Immature natural killer cell (primary cell): ENCODE results near the gene CLIP3. TPM values are rescaled to one million over a fixed set of nuclear protein-coding genes. Genes with fewer than 3 reads are reported as not detected.
"Not testable (repeated sequence)": the region's sequence is repeated elsewhere in the genome, so short reads cannot be mapped to it uniquely, and the experiment has no call there.

Source experiments
- DNase-seq, 3 donors: peaks; one replicate each; pipeline ENCODE4 v3.0.0; 2022; ENCODE audit warnings: mixed read lengths in 1 of 3
- H3K27ac Mint-ChIP-seq, 6 donors: one replicate each; pipeline ENCODE4 v1.8.0; 2020; ENCODE audit warnings: mixed read lengths in 6 of 6, mild to moderate bottlenecking in 5 of 6, inconsistent platforms in 4 of 6, moderate library complexity in 3 of 6
- H3K27me3 Mint-ChIP-seq, 3 donors: one replicate each; pipeline ENCODE4 v1.8.0; 2020 to 2021; ENCODE audit warnings: low read depth in 3 of 3, mild to moderate bottlenecking in 3 of 3, mixed read lengths in 3 of 3, moderate library complexity in 3 of 3, inconsistent platforms in 1 of 3
- H3K36me3 Mint-ChIP-seq, 3 donors: one replicate each; pipeline ENCODE4 v1.8.0; 2020; ENCODE audit warnings: mixed read lengths in 3 of 3, inconsistent platforms in 2 of 3, mild to moderate bottlenecking in 2 of 3
- H3K4me1 Mint-ChIP-seq, 2 donors: one replicate each; pipeline ENCODE4 v1.8.0; 2020; ENCODE audit warnings: inconsistent platforms in 2 of 2, mild to moderate bottlenecking in 2 of 2, mixed read lengths in 2 of 2, moderate library complexity in 1 of 2
- H3K4me3 Mint-ChIP-seq, 5 donors: one replicate each; pipeline ENCODE4 v1.8.0; 2020; ENCODE audit warnings: mild to moderate bottlenecking in 5 of 5, mixed read lengths in 5 of 5, inconsistent platforms in 3 of 5, moderate library complexity in 3 of 5
- H3K9me3 Mint-ChIP-seq, 6 donors: one replicate each; pipeline ENCODE4 v1.8.0; 2020; ENCODE audit warnings: mild to moderate bottlenecking in 6 of 6, mixed read lengths in 6 of 6, inconsistent platforms in 4 of 6, moderate library complexity in 3 of 6
- polyA plus RNA-seq, 3 donors: library from polyadenylated mRNA; unstranded; fragments of 300-500 nt; fragmentation: Illumina TruSeq; gene quantifications; one replicate each; pipeline ENCODE4 v1.2.3, GENCODE V29; 2021

Gene CLIP3
- under 1 TPM in 2 of 3 donors, not detected in 1; 0.07 to 0.55 TPM for polyA plus RNA-seq

GRCh38 chr19:36032251-36033104, at the start of gene CLIP3:
Gene CLIP3, minus strand, starts transcription at chr19:36032873. Its CDS starts 516 bp downstream, at chr19:36032357.
- peaks cover 0 to 3% (median 2%) of the 10 kb centered on the region in 3 donors for H3K27me3 Mint-ChIP-seq
- peak within 1 kb of the TSS in 2 of 6 donors; percentile 30 to 34 for H3K27ac Mint-ChIP-seq
- peak in 2 of 3 donors; percentile 11 to 26 for DNase-seq
- peaks cover 17 to 37% of the 10 kb centered on the region in 2 donors for H3K4me1 Mint-ChIP-seq
- H3K4me3 Mint-ChIP-seq: peak within 1 kb of the TSS in 4 of 5 donors; percentile 21 to 71 (median 39)
- peaks cover 5 to 13% (median 6%) of the 10 kb centered on the region in 3 donors for H3K36me3 Mint-ChIP-seq
- H3K9me3 Mint-ChIP-seq: no peaks in the 10 kb centered on the region

GRCh38 chr19:36081894-36082293, 49.2 kb upstream of the CLIP3 start:
- Mint-ChIP-seq H3K9me3 (no peaks in the 10 kb centered on the region), H3K27me3 (peaks cover 0 to 4% (median 2%) of the 10 kb centered on the region in 3 donors), H3K4me3 (no peak overlapping the region), H3K27ac (no peak overlapping the region), H3K4me1 (no peaks in the 10 kb centered on the region), H3K36me3 (peaks cover 0 to 3% (median 0%) of the 10 kb centered on the region in 3 donors)
- no peak for DNase-seq

GRCh38 chr19:36081385-36081784, 48.7 kb upstream of the CLIP3 start:
- H3K4me1 Mint-ChIP-seq: no peaks in the 10 kb centered on the region
- H3K9me3 Mint-ChIP-seq: no peaks in the 10 kb centered on the region
- no peak for DNase-seq
- no peak overlapping the region for H3K4me3 Mint-ChIP-seq
- no peak overlapping the region for H3K27ac Mint-ChIP-seq
- peaks cover 0 to 4% (median 2%) of the 10 kb centered on the region in 3 donors for H3K27me3 Mint-ChIP-seq
- H3K36me3 Mint-ChIP-seq: peaks cover 0 to 3% (median 0%) of the 10 kb centered on the region in 3 donors

GRCh38 chr19:36079389-36079945, 46.8 kb upstream of the CLIP3 start:
- Mint-ChIP-seq H3K4me1 (no peaks in the 10 kb centered on the region), H3K4me3 (no peak overlapping the region), H3K27ac (peak overlapping the region in 2 of 6 donors; percentile 61 to 69), H3K9me3 (no peaks in the 10 kb centered on the region), H3K27me3 (peaks cover 0 to 4% (median 2%) of the 10 kb centered on the region in 3 donors), H3K36me3 (peaks cover 0 to 3% (median 0%) of the 10 kb centered on the region in 3 donors)
- no peak for DNase-seq

GRCh38 chr19:36073121-36073876, 40.6 kb upstream of the CLIP3 start:
- Mint-ChIP-seq H3K4me1 (no peaks in the 10 kb centered on the region), H3K27me3 (peaks cover 0 to 6% (median 2%) of the 10 kb centered on the region in 3 donors), H3K4me3 (no peak overlapping the region), H3K9me3 (no peaks in the 10 kb centered on the region), H3K27ac (peak overlapping the region in 1 of 6 donors; percentile 65), H3K36me3 (peaks cover 0 to 3% (median 0%) of the 10 kb centered on the region in 3 donors)
- no peak for DNase-seq

- no peaks in the 10 kb centered on the region for H3K4me1 Mint-ChIP-seq
- DNase-seq: no peak
- peaks cover 0 to 7% (median 0%) of the 10 kb centered on the region in 3 donors for H3K36me3 Mint-ChIP-seq
- no peak overlapping the region for H3K27ac Mint-ChIP-seq
- peaks cover 0 to 6% (median 0%) of the 10 kb centered on the region in 3 donors for H3K27me3 Mint-ChIP-seq
- H3K9me3 Mint-ChIP-seq: no peaks in the 10 kb centered on the region
- H3K4me3 Mint-ChIP-seq: no peak overlapping the region
These were observed 39.4 kb upstream of the CLIP3 start for GRCh38 chr19:36072081-36072480.

- H3K27ac Mint-ChIP-seq, DNase-seq, H3K4me3 Mint-ChIP-seq, H3K9me3 Mint-ChIP-seq, H3K36me3 Mint-ChIP-seq, H3K4me1 Mint-ChIP-seq, H3K27me3 Mint-ChIP-seq: not testable (repeated sequence)
These were observed 36.3 kb upstream of the CLIP3 start for GRCh38 chr19:36068810-36069499.

- Mint-ChIP-seq H3K4me3 (no peak overlapping the region), H3K4me1 (no peaks in the 10 kb centered on the region), H3K27me3 (peaks cover 0 to 3% (median 2%) of the 10 kb centered on the region in 3 donors), H3K36me3 (peaks cover 0 to 4% (median 0%) of the 10 kb centered on the region in 3 donors), H3K9me3 (no peaks in the 10 kb centered on the region), H3K27ac (no peak overlapping the region)
- no peak for DNase-seq
These were observed 35.0 kb upstream of the CLIP3 start for GRCh38 chr19:36067681-36068080.

GRCh38 chr19:36064826-36065225, 32.2 kb upstream of the CLIP3 start:
- Mint-ChIP-seq H3K4me3 (no peak overlapping the region), H3K36me3 (peaks cover 0 to 3% (median 0%) of the 10 kb centered on the region in 3 donors), H3K9me3 (no peaks in the 10 kb centered on the region), H3K27ac (no peak overlapping the region), H3K27me3 (peaks cover 0 to 2% (median 0%) of the 10 kb centered on the region in 3 donors), H3K4me1 (no peaks in the 10 kb centered on the region)
- DNase-seq: no peak

- Mint-ChIP-seq H3K36me3 (no peaks in the 10 kb centered on the region), H3K27me3 (peaks cover 0 to 2% (median 2%) of the 10 kb centered on the region in 3 donors), H3K4me3 (no peak overlapping the region), H3K27ac (no peak overlapping the region), H3K9me3 (no peaks in the 10 kb centered on the region), H3K4me1 (peaks cover under 1% of the 10 kb centered on the region in 2 donors)
- DNase-seq: no peak
These were observed 28.7 kb upstream of the CLIP3 start for GRCh38 chr19:36061367-36061766.

- Mint-ChIP-seq H3K9me3 (no peaks in the 10 kb centered on the region), H3K4me3 (no peak overlapping the region), H3K27ac (no peak overlapping the region)
These were observed 27.8 kb upstream of the CLIP3 start for GRCh38 chr19:36060430-36060829.

GRCh38 chr19:36059180-36059910, 26.7 kb upstream of the CLIP3 start:
- H3K27me3 Mint-ChIP-seq: peaks cover 2 to 6% (median 6%) of the 10 kb centered on the region in 3 donors
- H3K27ac Mint-ChIP-seq: peak overlapping the region in 1 of 6 donors; percentile 50
- no peak overlapping the region for H3K4me3 Mint-ChIP-seq
- H3K36me3 Mint-ChIP-seq: no peaks in the 10 kb centered on the region
- no peaks in the 10 kb centered on the region for H3K9me3 Mint-ChIP-seq
- no peak for DNase-seq
- H3K4me1 Mint-ChIP-seq: peaks cover 10 to 12% of the 10 kb centered on the region in 2 donors

More at GRCh38 chr19:36060430-36060829, 27.8 kb upstream of the CLIP3 start:
- Mint-ChIP-seq H3K27me3 (peaks cover 0 to 2% (median 2%) of the 10 kb centered on the region in 3 donors), H3K4me1 (peaks cover 6 to 8% of the 10 kb centered on the region in 2 donors), H3K36me3 (no peaks in the 10 kb centered on the region)
- peak in 1 of 3 donors; percentile 13 for DNase-seq
